Dermis microvascular lymphatic vessel endothelial cell (primary cell): Measurements from ENCODE around the gene MMD2. TPM values are rescaled to one million over a fixed set of nuclear protein-coding genes. Genes with fewer than 3 reads are reported as not detected.

Experiments
- DNase-seq, 2 donors: peaks; one replicate each; pipeline versions ENCODE4 v3.0.0 to v3.0.0-alpha.2; 2010; ENCODE audit warnings: low read depth in 2 of 2
- total RNA-seq: library from RNA; depleted of rRNA; stranded (reverse); fragments of >200 nt; gene quantifications from 2 replicates; pipeline ENCODE4 v1.2.1, GENCODE V29; 2014

MMD2 gene
- total RNA-seq, 1 donor from 2014 or later, result not detected

DNA sequence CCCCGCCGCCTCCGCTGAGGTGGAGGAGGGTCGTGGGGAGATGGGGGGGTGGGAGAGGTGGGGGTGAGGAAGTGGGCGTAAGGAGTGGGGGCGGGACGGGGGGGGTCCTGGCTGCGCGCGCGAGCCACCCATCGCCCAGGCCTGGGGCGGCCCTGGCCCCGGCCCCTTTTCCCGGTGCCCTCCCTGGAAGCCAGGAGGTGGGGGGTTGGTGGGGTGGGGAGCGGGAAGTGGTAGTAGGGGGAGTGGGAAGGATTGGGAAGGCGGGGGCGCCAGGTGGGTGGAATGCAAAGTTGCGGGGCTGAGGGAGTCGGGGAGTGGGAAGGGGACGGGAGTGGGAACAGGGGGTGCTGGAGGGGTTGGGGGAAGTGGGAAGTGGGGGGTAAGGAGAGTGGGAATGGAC is 319 bp upstream of the MMD2 start:
- DNase-seq, result no peak

DNA sequence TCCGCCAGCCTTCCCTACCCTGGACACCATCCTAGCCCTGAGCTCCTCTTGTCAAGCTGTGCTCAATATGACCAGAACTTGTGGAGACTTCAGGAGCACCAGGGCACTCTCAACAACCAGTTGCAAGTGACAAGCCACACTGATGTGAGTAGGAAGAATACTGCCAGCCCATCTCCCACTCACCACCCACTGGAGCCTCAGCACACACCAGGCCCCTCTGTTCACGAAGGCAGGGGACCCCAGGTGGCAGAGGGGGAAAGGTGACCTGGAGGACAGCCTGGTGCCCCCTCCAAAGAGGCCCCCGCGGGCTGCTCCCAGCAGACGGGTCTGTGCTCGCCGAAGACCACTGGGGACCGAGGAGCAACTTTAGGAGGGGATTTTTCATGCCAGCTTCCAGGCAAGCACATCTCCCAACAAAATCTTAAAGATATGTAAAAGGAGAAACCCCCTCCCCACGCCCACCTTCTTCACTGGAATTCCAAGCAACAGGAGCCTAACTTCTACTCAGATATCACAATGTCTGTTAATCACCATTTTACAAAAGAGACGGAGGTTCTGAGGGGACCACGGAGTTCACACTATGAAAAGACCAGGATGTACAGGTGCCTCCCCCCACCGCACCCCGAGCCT is 1.0 kb downstream of the MMD2 start:
- DNase-seq, result no peak

- peak in 1 of 2 donors; percentile 34 for DNase-seq
Measured at GRCh38 chr7:4951903-4952636, 6.9 kb downstream of the MMD2 start.

- DNase-seq, result no peak
Measured at GRCh38 chr7:4951304-4951703, 7.7 kb downstream of the MMD2 start.

DNA sequence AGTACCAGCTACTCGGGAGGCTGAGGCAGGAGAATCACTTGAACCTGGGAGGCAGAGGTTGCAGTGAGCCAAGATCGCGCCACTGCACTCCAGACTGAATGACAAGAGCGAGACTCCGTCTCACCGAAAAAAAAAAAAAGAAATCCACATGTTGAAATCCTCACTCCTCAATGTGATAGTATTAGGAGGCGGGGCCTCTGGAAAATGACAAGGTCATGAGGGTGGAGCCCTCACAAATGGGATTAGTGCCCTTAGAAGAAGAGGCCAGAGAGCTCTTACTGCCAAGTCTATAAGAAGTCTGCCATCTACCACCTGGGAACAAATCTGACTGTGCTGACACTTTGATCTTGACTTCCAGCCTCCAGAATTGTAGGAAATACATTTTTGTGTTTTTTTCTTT is 10.6 kb downstream of the MMD2 start:
- DNase-seq, result no peak

GRCh38 chr7:4945949-4946348 is 13.0 kb downstream of the MMD2 start:
- DNase-seq, result no peak

GRCh38 chr7:4944939-4945338 is 14.0 kb downstream of the MMD2 start:
- no peak for DNase-seq

- no peak for DNase-seq
Measured at GRCh38 chr7:4943297-4943696, 15.7 kb downstream of the MMD2 start.

GRCh38 chr7:4939971-4940728 is 18.8 kb downstream of the MMD2 start:
- no peak for DNase-seq

GRCh38 chr7:4937411-4937810 is 21.6 kb downstream of the MMD2 start:
- DNase-seq, result no peak

GRCh38 chr7:4934419-4935025 is 24.5 kb downstream of the MMD2 start:
- no peak for DNase-seq

DNA sequence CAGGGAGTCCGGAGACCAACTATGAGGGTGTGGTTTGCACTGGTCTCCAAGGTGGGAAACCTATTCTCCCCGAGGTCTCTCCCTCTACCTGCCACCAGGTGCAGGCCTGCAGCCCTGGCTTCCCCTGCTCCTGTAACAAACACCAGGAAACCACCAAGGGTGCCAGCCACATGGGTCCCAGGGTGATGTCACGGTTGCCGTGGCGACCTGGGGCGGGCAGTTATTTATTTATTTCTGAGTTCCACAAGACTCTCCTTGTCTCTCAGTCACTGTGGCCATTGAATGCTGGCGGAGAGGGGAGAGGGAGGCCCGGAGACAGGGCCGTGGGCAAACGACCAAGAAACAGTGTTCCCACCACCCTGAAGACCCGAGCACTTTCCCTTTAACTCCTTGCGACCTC is 27.0 kb downstream of the MMD2 start:
- DNase-seq, result no peak

DNA sequence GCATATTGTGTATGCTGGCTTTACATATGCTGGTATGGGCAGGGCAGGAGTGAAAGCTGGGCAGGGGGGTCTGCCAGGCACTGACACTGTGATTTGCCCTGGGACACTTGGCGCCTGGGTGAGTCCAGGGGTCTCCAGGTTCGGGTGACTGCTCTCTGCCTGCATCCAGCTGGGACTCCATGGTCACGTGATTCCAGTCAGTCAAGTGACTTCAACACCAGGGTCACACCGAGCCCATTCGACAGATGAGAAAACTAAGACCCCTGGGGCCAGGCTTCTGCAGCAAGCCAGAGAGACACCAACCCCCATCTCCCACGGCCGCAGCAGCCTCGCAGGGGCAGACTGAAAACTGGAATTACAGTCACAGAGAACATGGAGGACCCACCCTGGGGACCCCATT is 30.0 kb downstream of the MMD2 start:
- DNase-seq, result no peak

DNA sequence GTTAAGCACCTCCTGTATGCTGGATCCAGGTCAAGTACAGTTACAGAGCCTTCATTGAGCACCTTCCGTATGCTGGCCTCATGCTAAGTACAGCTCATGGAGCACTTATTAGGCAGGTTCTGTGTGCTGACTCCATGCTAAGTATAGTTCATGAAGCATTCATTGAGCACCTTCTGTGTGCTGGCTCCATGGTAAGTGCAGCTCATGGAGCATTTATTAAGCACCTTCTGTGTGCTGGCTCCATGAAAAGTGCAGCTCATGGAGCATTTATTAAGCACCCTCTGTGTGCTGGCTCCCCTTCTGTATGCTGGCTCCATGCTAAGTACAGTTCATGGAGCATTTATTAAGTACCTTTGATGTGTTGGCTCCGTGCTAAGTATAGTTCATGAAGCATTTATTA is 30.5 kb downstream of the MMD2 start:
- no peak for DNase-seq

DNA sequence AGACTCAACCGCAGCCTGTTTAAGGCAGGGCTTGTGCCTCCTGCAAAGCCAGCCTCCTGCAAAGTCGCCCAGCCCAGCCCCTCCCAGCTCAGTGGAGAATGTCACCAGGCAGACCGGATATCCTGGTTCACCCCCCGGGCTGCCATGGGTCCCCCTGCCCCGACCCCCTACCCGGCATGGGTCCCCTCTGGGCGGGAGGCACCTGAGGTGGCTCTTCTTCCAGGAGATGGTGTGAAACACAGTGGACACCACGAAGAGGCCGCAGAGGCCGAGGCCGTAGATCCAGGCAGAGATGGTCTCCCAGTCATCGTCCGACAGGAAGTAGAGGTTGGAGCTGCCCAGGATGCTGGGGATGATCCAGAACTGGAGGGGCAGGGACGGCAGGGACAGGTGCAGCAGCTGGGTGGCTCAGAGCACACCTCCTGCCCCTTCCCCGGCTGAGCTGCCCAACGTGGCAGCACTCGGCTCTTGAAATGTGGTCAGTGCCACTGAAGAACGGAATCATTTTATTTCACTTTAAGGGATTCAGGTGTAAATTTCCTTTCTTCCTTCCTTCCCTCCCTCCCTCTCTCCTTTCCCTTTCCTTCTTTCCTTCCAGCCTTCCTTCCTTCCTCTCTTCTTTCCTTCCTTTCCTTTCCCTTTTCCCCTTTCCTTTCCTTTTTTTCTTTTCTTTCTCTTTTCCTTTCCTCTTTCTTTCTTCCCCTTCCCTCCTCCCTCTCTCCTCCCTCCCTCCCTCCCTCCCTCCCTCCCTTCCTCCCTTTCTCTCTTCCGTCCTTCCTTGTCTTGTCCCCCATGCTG is 38.8 kb downstream of the MMD2 start:
- DNase-seq, result no peak

- DNase-seq, result no peak
Measured at GRCh38 chr7:4916113-4916512, 42.9 kb downstream of the MMD2 start.

- DNase-seq, result no peak
Measured at GRCh38 chr7:4911111-4911828, 47.7 kb downstream of the MMD2 start.

- no peak for DNase-seq
Measured at GRCh38 chr7:4906682-4907081, 52.3 kb downstream of the MMD2 start.

DNA sequence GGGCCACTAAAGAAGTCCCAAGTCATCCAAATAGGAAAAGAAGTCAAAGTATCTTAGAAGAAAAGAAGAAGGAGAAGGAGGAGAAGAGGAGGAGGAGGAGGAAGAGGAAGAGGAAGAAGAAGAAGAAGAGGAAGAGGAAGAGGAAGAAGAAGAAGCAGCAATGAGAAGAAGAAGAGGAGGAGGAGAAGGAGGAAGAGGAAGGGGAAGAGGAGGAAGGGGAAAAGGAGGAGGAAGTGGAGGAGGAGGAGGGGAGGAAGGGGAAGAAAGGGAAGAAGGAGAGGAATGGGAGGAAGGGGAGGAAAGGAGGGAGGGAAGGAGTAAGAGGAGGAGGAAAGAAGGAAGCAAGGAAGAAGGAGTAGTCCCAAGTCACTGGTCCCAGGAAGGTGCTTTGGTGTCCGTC is 53.8 kb downstream of the MMD2 start:
- DNase-seq, result no peak

GRCh38 chr7:4904346-4904745 is 54.6 kb downstream of the MMD2 start:
- DNase-seq, result no peak

GRCh38 chr7:4895766-4896165 is 63.2 kb downstream of the MMD2 start:
- DNase-seq, result no peak
